NCI-H524 treated with DMSO at 0.1 percent for 48 hours (cell line): Measurements from ENCODE around the gene TMEM52.

ENCODE experiments used
- DNase-seq: peaks from one replicate; lab custom pipeline; 2025; lab: John Stamatoyannopoulos, UW

The TMEM52 gene

GRCh38 chr1:1873186-1873585, 45.9 kb downstream of the TMEM52 start:
- no peak for DNase-seq

GRCh38 chr1:1872329-1872994, 46.6 kb downstream of the TMEM52 start:
- no peak for DNase-seq

GRCh38 chr1:1869469-1869868, 49.6 kb downstream of the TMEM52 start:
- no peak for DNase-seq
